Esophagus mucosa (tissue), 1 donor: ENCODE measurements around the gene KDELR3. TPM values are rescaled to one million over a fixed set of nuclear protein-coding genes. Genes with fewer than 3 reads are reported as not detected.

Experiments used
- ATAC-seq: fragments of 200-7000 bp; cut with Tn5 transposase; one replicate; pipeline ENCODE4 v1.9.1; 2020
- total RNA-seq: library from RNA; stranded (reverse); gene quantifications from one replicate; pipeline ENCODE4 v1.2.4, GENCODE V29; 2023
- donor health status: DM: yes; HTN: yes; CAD: no.

Gene KDELR3
- total RNA-seq = 3.2 TPM

GRCh38 chr22:38467904-38468442 lies at the start of gene KDELR3:
Gene KDELR3 (plus strand): TSS chr22:38468096. CDS start chr22:38468234, 138 bp downstream.
- peak; percentile 88 for ATAC-seq

- no peak for ATAC-seq
Measured at GRCh38 chr22:38418589-38418988, 49.3 kb upstream of the KDELR3 start.

- ATAC-seq = no peak
Measured at GRCh38 chr22:38419121-38419857, 48.6 kb upstream of the KDELR3 start.

GRCh38 chr22:38419858-38420160 lies 48.1 kb upstream of the KDELR3 start:
- ATAC-seq = no peak

- ATAC-seq = no peak
Measured at GRCh38 chr22:38420734-38421133, 47.2 kb upstream of the KDELR3 start.

GRCh38 chr22:38422611-38423511 lies 45.0 kb upstream of the KDELR3 start:
- peak; percentile 46 for ATAC-seq

- ATAC-seq = peak; percentile 79
Measured at GRCh38 chr22:38423512-38424503, 44.1 kb upstream of the KDELR3 start.

GRCh38 chr22:38424525-38425080 lies 43.3 kb upstream of the KDELR3 start:
- ATAC-seq = no peak

GRCh38 chr22:38426628-38427027 lies 41.3 kb upstream of the KDELR3 start:
- no peak for ATAC-seq

GRCh38 chr22:38427465-38427864 lies 40.4 kb upstream of the KDELR3 start:
- ATAC-seq = no peak

GRCh38 chr22:38427940-38428339 lies 40.0 kb upstream of the KDELR3 start:
- ATAC-seq = no peak

- no peak for ATAC-seq
Measured at GRCh38 chr22:38428714-38429113, 39.2 kb upstream of the KDELR3 start.

GRCh38 chr22:38429499-38430068 lies 38.3 kb upstream of the KDELR3 start:
- no peak for ATAC-seq

GRCh38 chr22:38431266-38432010 lies 36.5 kb upstream of the KDELR3 start:
- ATAC-seq = no peak

- no peak for ATAC-seq
Measured at GRCh38 chr22:38432264-38432663, 35.6 kb upstream of the KDELR3 start.

GRCh38 chr22:38433871-38434270 lies 34.0 kb upstream of the KDELR3 start:
- no peak for ATAC-seq

GRCh38 chr22:38435010-38435409 lies 32.9 kb upstream of the KDELR3 start:
- no peak for ATAC-seq

- ATAC-seq = no peak
Measured at GRCh38 chr22:38435965-38436364, 31.9 kb upstream of the KDELR3 start.

- no peak for ATAC-seq
Measured at GRCh38 chr22:38436629-38437395, 31.1 kb upstream of the KDELR3 start.

- ATAC-seq = peak; percentile 37
Measured at GRCh38 chr22:38437416-38437815, 30.5 kb upstream of the KDELR3 start.
